GM18507 (cell line): ENCODE measurements around the gene FAM111B.

Experiments
- DNase-seq: peaks from one replicate; pipeline ENCODE4 v3.0.0; 2011; ENCODE audit warnings: low read depth; ENCODE audit not compliant: insufficient read length; ENCODE audit errors: extremely low spot score
- FAIRE-seq: peaks from 2 replicates; lab custom pipeline; 2011; peaks lifted over from hg19 to GRCh38; lab: Jason Lieb, UNC

Gene FAM111B

GRCh38 chr11:59145534-59145933 is 38.5 kb downstream of the FAM111B start:
- FAIRE-seq (no peak), DNase-seq (no peak)

GRCh38 chr11:59151761-59152160 is 44.7 kb downstream of the FAM111B start:
- peak; percentile 73 for FAIRE-seq
- DNase-seq, result no peak

GRCh38 chr11:59152312-59152951 is 45.4 kb downstream of the FAM111B start:
- DNase-seq (no peak), FAIRE-seq (peak; percentile 86)

GRCh38 chr11:59154610-59155009 is 47.6 kb downstream of the FAM111B start:
- FAIRE-seq, result no peak
- DNase-seq, result no peak

- FAIRE-seq (no peak), DNase-seq (no peak)
These were observed 50.4 kb downstream of the FAM111B start for GRCh38 chr11:59157433-59157832.

GRCh38 chr11:59158206-59159068 is 51.4 kb downstream of the FAM111B start:
- FAIRE-seq (peak; percentile 92), DNase-seq (no peak)

- DNase-seq (no peak), FAIRE-seq (no peak)
These were observed 57.0 kb downstream of the FAM111B start for GRCh38 chr11:59164028-59164427.

- FAIRE-seq (peak; percentile 94), DNase-seq (peak; percentile 67)
These were observed 64.7 kb downstream of the FAM111B start, which contains the start of gene DTX4 for GRCh38 chr11:59171508-59172322. Gene DTX4, plus strand, starts transcription at chr11:59172132. Its CDS starts 464 bp downstream, at chr11:59172596.

- DNase-seq (no peak), FAIRE-seq (peak; percentile 54)
These were observed 65.5 kb downstream of the FAM111B start for GRCh38 chr11:59172345-59173079.

- DNase-seq (no peak), FAIRE-seq (no peak)
These were observed 66.3 kb downstream of the FAM111B start for GRCh38 chr11:59173080-59173963.

GRCh38 chr11:59173964-59174663 is 67.1 kb downstream of the FAM111B start:
- DNase-seq (no peak), FAIRE-seq (no peak)

- FAIRE-seq (no peak), DNase-seq (no peak)
These were observed 67.6 kb downstream of the FAM111B start for GRCh38 chr11:59174664-59175033.

GRCh38 chr11:59175091-59175501 is 68.1 kb downstream of the FAM111B start:
- no peak for FAIRE-seq
- no peak for DNase-seq

- DNase-seq (no peak), FAIRE-seq (no peak)
These were observed 69.3 kb downstream of the FAM111B start for GRCh38 chr11:59176330-59176729.
